ENCODE results near the gene MAP2.

MAP2 gene

DNA sequence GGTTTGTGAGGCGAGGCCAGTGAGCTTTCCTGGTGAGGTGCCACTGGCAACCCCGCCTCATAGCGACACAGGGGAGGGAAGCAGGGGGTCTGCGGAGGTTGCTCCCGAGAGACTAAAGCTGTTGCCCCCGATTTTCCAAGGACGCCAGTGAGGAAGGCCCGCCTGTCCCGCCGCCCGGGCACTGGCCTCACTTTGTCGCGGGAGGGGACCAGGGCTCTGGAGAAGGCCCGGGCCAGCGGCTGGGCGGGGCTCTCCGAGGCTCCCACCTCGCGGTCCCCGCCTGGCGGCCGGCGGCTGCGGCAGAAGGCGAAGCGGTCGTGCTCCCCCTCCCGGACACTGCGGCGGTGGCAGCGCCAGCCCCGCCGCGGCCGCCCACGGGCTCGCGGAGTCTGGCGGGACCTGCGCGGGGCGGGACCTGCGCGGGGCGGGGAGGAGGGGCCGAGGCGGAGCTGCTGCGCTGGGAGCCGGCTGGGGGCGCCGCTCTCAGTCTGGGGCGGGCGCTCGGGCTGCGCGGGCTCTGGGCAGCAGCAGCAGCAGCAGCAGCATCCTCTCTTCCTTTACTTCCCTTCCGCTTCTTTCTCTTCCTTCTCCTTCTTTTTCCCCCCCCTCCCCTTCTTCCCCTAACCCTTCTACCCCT, at the start of gene MAP2:
Gene MAP2, plus strand, starts transcription at position 486 of the 637 bp plus-strand sequence. CDS start 229,124 bp downstream, outside the sequence.
- DNase-seq (ENCODE audit: low read depth) = peak; percentile 25

DNA sequence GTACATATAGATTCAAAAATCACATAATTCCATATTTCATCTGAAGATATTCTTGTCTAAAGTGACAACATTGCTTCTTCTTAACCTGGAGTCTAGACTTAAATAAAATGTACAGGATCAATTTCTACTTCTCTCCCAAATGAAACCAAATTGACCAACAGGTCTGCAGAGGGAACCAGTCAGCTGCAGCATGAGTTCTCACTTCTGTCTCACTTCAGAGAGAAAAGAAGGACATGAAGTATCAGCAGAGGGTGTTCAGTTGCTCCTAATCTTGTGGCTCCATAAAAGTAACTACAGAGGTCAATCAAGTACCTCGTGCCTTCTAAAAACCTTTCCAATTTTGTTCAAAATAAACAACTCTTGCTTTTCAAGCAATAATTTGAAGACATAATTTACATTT, 47.2 kb upstream of the MAP2 start:
- no peak for DNase-seq (ENCODE audit: low read depth)

DNA sequence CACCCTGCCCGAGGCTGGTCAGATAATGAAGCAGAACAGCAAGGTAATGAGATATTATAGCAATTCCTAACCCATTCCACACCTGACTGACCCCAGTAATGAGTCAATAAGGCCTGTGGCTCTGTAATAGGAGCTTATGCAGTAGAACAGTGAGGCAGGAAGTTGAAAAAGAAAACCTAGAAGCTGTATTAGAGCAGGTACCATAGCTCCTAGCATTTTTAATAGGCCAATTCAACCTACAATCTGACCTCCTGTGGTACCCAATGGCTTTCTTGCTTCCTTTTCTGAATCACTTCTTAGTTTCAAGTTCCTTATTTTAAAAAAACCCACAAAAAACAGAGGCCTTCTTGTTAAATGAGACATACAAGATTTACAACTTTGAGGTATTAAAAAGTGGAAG, 43.6 kb upstream of the MAP2 start:
- DNase-seq (ENCODE audit: low read depth) = no peak

DNA sequence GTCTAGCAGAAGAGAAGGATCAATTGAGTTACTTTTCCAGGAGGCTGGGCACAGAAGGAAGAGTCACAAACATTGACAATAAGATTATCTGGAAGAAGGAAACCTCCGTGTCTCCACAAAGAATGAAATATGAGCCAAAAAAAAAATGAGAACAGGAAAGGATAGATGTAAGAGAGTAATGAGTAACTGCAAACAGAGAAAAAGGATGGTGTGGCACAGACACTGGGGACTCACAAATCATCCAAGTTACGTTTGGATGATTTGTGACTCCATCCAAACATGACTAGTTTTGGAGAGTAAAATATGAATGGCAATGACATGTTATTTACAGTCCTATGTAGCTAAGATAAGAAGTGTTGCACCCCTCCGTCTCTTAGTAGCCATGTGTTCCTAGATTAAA, 42.8 kb upstream of the MAP2 start:
- DNase-seq (ENCODE audit: low read depth) = no peak

DNA sequence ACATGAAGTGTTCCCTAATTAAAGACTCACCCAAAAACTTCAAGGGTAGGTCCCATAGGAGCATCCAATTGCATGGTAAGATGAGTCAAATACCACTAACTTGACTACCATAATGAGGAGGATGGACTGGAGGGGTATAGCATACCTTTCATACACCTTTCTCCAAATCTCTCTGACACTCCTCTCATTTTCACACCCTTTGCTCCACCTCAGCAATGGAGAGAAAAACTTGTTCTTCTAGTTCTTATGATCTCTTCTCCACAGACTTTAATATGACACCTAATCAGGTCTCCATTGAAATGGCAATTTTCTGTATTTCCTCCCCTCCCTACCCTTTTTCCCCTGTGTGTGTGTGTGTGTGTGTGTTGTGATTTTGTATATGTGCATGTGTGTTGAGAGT, 41.1 kb upstream of the MAP2 start:
- DNase-seq (ENCODE audit: low read depth) = no peak

- DNase-seq (ENCODE audit: low read depth) = no peak
Observed at GRCh38 chr2:209383212-209383611, 40.6 kb upstream of the MAP2 start.

- DNase-seq (ENCODE audit: low read depth) = no peak
Observed at GRCh38 chr2:209387389-209387788, 36.5 kb upstream of the MAP2 start.

DNA sequence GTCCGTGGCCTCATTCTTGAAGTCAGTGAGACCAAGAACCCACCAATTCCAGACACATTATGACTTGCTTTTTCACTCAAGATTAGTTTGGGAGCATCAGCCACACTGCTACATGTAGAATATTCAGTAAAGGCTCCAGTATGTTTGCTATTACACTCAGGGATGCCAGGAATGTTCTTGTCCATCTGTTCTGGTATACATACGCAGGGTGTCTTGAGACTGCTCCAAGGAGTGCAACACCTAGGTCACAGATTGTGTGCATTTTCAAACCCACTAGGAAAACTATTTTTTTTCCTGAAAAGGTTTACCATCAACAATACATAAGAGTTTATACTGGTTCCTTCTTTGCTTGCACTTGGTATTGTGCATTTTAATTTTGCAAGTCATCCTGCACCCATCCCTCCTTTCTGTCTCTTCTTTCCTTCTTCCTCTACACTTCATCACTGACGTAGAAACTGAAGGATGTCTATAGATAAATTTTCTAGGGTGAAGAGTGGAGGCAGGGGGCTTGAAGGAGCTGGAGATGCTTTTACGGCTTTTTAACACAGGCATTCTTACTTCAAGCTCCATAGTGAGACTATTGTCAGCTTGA, 35.3 kb upstream of the MAP2 start:
- DNase-seq (ENCODE audit: low read depth) = no peak

- no peak for DNase-seq (ENCODE audit: low read depth)
Observed at GRCh38 chr2:209389171-209389618, 34.7 kb upstream of the MAP2 start.

DNA sequence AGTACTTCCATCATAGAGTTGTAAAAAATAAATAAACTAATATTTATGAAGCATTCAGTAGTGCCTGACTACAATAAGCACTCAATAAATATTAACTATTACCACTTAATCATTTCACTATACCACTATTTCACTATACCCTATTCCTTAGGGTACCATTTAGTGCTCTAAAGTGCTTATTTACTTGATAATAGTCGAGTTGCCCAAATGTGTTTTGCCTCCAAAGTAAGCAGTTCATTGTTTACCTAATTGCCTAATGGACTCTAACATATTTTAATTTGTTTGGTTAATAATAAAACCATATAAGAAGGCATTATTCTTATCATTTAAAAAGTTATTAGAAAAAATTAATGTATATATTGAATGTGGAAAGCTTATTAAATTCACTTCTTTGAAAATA, 33.0 kb upstream of the MAP2 start:
- no peak for DNase-seq (ENCODE audit: low read depth)

GRCh38 chr2:209391776-209392401, 32.0 kb upstream of the MAP2 start:
- DNase-seq (ENCODE audit: low read depth) = no peak

DNA sequence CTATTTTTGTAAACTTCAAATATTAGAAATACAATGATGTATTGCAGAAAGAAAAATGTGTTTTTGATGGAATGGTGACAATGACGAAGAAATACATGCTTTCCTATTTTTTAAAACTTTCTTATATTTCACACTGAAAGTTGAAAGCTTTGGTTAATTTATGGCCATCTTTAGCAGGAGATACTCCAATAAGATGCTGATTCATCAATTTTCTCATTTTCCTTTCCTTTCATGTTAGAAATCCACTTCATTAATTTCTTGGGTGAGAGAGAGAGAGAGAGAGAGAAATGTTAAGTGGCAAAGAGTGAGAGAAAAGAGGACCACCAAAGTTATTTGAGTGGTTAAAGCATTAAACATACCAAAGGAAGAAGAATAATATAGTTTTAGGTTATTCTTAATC, 28.6 kb upstream of the MAP2 start:
- no peak for DNase-seq (ENCODE audit: low read depth)

GRCh38 chr2:209395652-209396051, 28.2 kb upstream of the MAP2 start:
- no peak for DNase-seq (ENCODE audit: low read depth)

GRCh38 chr2:209398463-209398862, 25.4 kb upstream of the MAP2 start:
- DNase-seq (ENCODE audit: low read depth) = no peak

DNA sequence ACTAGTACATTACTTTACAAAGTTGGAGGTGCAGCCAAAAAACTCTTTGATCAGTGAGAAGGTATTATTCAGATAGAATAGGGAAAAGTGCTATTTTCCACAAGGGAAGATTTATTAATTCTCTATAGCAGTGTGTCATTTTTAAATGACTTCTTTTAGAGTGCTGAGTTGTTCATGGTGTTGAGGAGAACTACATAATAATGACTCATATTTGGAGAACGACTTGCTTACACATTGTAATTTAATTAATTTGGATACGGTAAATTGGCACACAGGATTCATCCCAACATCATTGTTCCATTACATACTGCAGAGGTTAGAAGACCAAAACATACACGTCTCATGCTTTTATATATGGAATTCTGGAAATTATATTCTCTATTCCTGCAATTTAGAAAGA, 22.1 kb upstream of the MAP2 start:
- no peak for DNase-seq (ENCODE audit: low read depth)

GRCh38 chr2:209411296-209411695, 12.6 kb upstream of the MAP2 start:
- DNase-seq (ENCODE audit: low read depth) = no peak

GRCh38 chr2:209411718-209412117, 12.1 kb upstream of the MAP2 start:
- no peak for DNase-seq (ENCODE audit: low read depth)

GRCh38 chr2:209413311-209414014, 10.4 kb upstream of the MAP2 start:
- DNase-seq (ENCODE audit: low read depth) = no peak

GRCh38 chr2:209416913-209417312, 6.9 kb upstream of the MAP2 start:
- DNase-seq (ENCODE audit: low read depth) = no peak

- no peak for DNase-seq (ENCODE audit: low read depth)
Observed at GRCh38 chr2:209422191-209422754, 1.6 kb upstream of the MAP2 start.

DNA sequence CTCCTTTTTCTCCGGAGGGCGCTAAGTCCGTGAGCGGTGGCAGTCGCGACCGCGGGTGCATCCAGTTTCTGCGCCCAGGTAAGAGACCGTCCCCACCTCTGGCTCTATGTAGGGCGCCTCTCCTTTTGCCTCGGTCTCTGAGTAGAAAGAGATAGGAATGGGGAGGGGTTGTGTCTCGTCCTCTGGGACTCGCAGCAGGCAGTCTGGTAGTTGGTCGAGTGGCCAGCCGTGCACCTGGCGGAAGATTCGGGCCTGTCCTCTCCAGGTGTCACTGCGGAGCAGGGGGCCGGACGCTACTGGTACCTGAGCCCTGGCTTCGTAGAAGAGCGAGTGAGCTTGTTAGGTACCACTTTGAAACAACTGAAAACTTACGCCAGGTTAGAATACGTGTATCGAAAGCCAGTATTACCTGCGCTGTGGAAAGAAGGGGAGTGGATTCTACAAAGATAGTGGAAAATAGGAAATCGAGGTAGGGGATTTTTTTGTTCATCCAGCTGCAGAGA, 403 bp downstream of the MAP2 start:
- no peak for DNase-seq (ENCODE audit: low read depth)

- DNase-seq (ENCODE audit: low read depth) = no peak
Observed at GRCh38 chr2:209424781-209425470, 1.1 kb downstream of the MAP2 start.
